ENCODE results near the gene DDX39B. TPM values are rescaled to one million over a fixed set of nuclear protein-coding genes. Genes with fewer than 3 reads are reported as not detected.

The DDX39B gene
- total RNA-seq, 1 donor = 240 TPM

- Histone ChIP-seq H3K27me3 (ENCODE audit: insufficient read depth, low read length) (no peaks in the 10 kb centered on the region), H3K9me3 (ENCODE audit: low read depth, low read length) (no peaks in the 10 kb centered on the region), H3K4me1 (ENCODE audit: insufficient read depth, low read length) (peaks cover 13% of the 10 kb centered on the region), H3K4me2 (ENCODE audit: insufficient read depth, low read length) (no peak overlapping the region), H3K36me3 (ENCODE audit: insufficient read depth, low read length) (peaks cover 91% of the 10 kb centered on the region), H3K79me2 (ENCODE audit: insufficient read depth, low read length) (peaks cover 55% of the 10 kb centered on the region), H4K20me1 (ENCODE audit: insufficient read depth, low read length) (peaks cover 86% of the 10 kb centered on the region), H2AFZ (ENCODE audit: low read length) (no peak overlapping the region), H3K4me3 (ENCODE audit: insufficient read depth, low read length) (no peak overlapping the region), H3K27ac (ENCODE audit: low read depth, low read length) (no peak overlapping the region)
- TF ChIP-seq CTCF (IDR thresholded peaks at IDR 0.05; ENCODE audit: extremely low read depth, low read depth, low read length) = no peak
- DNase-seq (ENCODE audit: insufficient read length, low spot score, missing footprints) = no peak
These were observed 7.2 kb downstream of the DDX39B start for GRCh38 chr6:31534521-31535040.

- DNase-seq (ENCODE audit: insufficient read length, low spot score, missing footprints) = no peak
- Histone ChIP-seq H3K9me3 (ENCODE audit: low read depth, low read length) (no peaks in the 10 kb centered on the region), H3K79me2 (ENCODE audit: insufficient read depth, low read length) (peaks cover 49% of the 10 kb centered on the region), H4K20me1 (ENCODE audit: insufficient read depth, low read length) (peaks cover 84% of the 10 kb centered on the region), H2AFZ (ENCODE audit: low read length) (no peak overlapping the region), H3K36me3 (ENCODE audit: insufficient read depth, low read length) (peaks cover 85% of the 10 kb centered on the region), H3K4me2 (ENCODE audit: insufficient read depth, low read length) (no peak overlapping the region), H3K4me3 (ENCODE audit: insufficient read depth, low read length) (no peak overlapping the region), H3K27me3 (ENCODE audit: insufficient read depth, low read length) (no peaks in the 10 kb centered on the region), H3K27ac (ENCODE audit: low read depth, low read length) (no peak overlapping the region), H3K4me1 (ENCODE audit: insufficient read depth, low read length) (peaks cover 8% of the 10 kb centered on the region)
- TF ChIP-seq CTCF (IDR thresholded peaks at IDR 0.05; ENCODE audit: extremely low read depth, low read depth, low read length) = no peak
These were observed 7.8 kb downstream of the DDX39B start for GRCh38 chr6:31534011-31534410.

- no peak overlapping the region for H3K4me3 ChIP-seq (ENCODE audit: insufficient read depth, low read length)
- H3K79me2 ChIP-seq (ENCODE audit: insufficient read depth, low read length) = peaks cover 44% of the 10 kb centered on the region
- H2AFZ ChIP-seq (ENCODE audit: low read length) = no peak overlapping the region
- H3K9me3 ChIP-seq (ENCODE audit: low read depth, low read length) = no peaks in the 10 kb centered on the region
- H3K27me3 ChIP-seq (ENCODE audit: insufficient read depth, low read length) = no peaks in the 10 kb centered on the region
- no peak for TF ChIP-seq CTCF (IDR thresholded peaks at IDR 0.05; ENCODE audit: extremely low read depth, low read depth, low read length)
- H4K20me1 ChIP-seq (ENCODE audit: insufficient read depth, low read length) = peaks cover 78% of the 10 kb centered on the region
- H3K4me1 ChIP-seq (ENCODE audit: insufficient read depth, low read length) = peaks cover 6% of the 10 kb centered on the region
- H3K27ac ChIP-seq (ENCODE audit: low read depth, low read length) = no peak overlapping the region
- DNase-seq (ENCODE audit: insufficient read length, low spot score, missing footprints) = no peak
- H3K36me3 ChIP-seq (ENCODE audit: insufficient read depth, low read length) = peaks cover 80% of the 10 kb centered on the region
- H3K4me2 ChIP-seq (ENCODE audit: insufficient read depth, low read length) = no peak overlapping the region
These were observed 8.4 kb downstream of the DDX39B start for GRCh38 chr6:31533455-31533841.

GRCh38 chr6:31532644-31533454 lies 9.0 kb downstream of the DDX39B start:
- H3K4me2 ChIP-seq (ENCODE audit: insufficient read depth, low read length) = no peak overlapping the region
- peaks cover 38% of the 10 kb centered on the region for H3K79me2 ChIP-seq (ENCODE audit: insufficient read depth, low read length)
- peaks cover 74% of the 10 kb centered on the region for H3K36me3 ChIP-seq (ENCODE audit: insufficient read depth, low read length)
- no peak for TF ChIP-seq CTCF (IDR thresholded peaks at IDR 0.05; ENCODE audit: extremely low read depth, low read depth, low read length)
- no peak for DNase-seq (ENCODE audit: insufficient read length, low spot score, missing footprints)
- H3K9me3 ChIP-seq (ENCODE audit: low read depth, low read length) = no peaks in the 10 kb centered on the region
- no peak overlapping the region for H3K27ac ChIP-seq (ENCODE audit: low read depth, low read length)
- H3K4me1 ChIP-seq (ENCODE audit: insufficient read depth, low read length) = peaks cover 6% of the 10 kb centered on the region
- H4K20me1 ChIP-seq (ENCODE audit: insufficient read depth, low read length) = peaks cover 72% of the 10 kb centered on the region
- no peaks in the 10 kb centered on the region for H3K27me3 ChIP-seq (ENCODE audit: insufficient read depth, low read length)
- H3K4me3 ChIP-seq (ENCODE audit: insufficient read depth, low read length) = no peak overlapping the region
- no peak overlapping the region for H2AFZ ChIP-seq (ENCODE audit: low read length)
